Pancreas (tissue), 10 donors: ENCODE data around the gene CRISPLD2. TPM values are rescaled to one million over a fixed set of nuclear protein-coding genes. Genes with fewer than 3 reads are reported as not detected.
"Not testable (repeated sequence)": the region's sequence is repeated elsewhere in the genome, so short reads cannot be mapped to it uniquely, and the experiment has no call there.

Experiments used
- ATAC-seq, 4 donors: fragments of 200-7000 bp; cut with Tn5 transposase; one replicate each; pipeline versions ENCODE4 v1.8.0 to v1.9.1; 2020; ENCODE audit warnings: mild to moderate bottlenecking in 4 of 4, moderate library complexity in 4 of 4
- DNase-seq, 6 donors: peaks; one replicate each; pipeline ENCODE4 v3.0.0-alpha.2; 2020
- FAIRE-seq: peaks from 2 replicates; lab custom pipeline; 2012; peaks lifted over from hg19 to GRCh38; lab: Jason Lieb, UNC
- H3K27ac ChIP-seq, 4 donors: fragments of 200-600 bp; sonication (generic); 1 replicate in 3 of 4; 2 replicates in 1 of 4; pipeline versions ENCODE4 v1.5.0 to v1.8.0; 2020
- H3K27me3 ChIP-seq, 4 donors: fragments of 200-600 bp; one replicate each; pipeline ENCODE4 v1.8.0; 2021
- H3K36me3 ChIP-seq, 3 donors: fragments of 200-600 bp; sonication (generic) in 1 of 3; one replicate each; pipeline versions ENCODE4 v1.5.0 to v1.8.0; 2020 to 2021
- H3K4me1 ChIP-seq, 3 donors: fragments of 200-600 bp; one replicate each; pipeline ENCODE4 v1.8.0; 2021
- H3K4me3 ChIP-seq, 4 donors: fragments of 200-600 bp; sonication (generic) in 2 of 4; one replicate each; pipeline versions ENCODE4 v1.5.0 to v1.8.0; 2020 to 2021
- H3K9me3 ChIP-seq, 4 donors: fragments of 200-600 bp; one replicate each; pipeline ENCODE4 v1.8.0; 2021
- CTCF ChIP-seq, 4 donors: fragments of 200-600 bp; sonication (generic) in 3 of 4; IDR thresholded peaks; one replicate each; pipeline versions ENCODE4 v1.5.0 to v1.8.0; 2021; ENCODE audit warnings: antibody characterized with exemption in 4 of 4
- WGBS, 2 donors: extraction: QIAGEN DNeasy Blood & Tissue Kit; methylation state at CpG; one replicate each; pipeline ENCODE4 v1.1.7; 2013; 5-methylcytosine and 5-hydroxymethylcytosine counted together
- intact Hi-C, 3 donors: fragments of 100-400 bp; cut with DNase I; formaldehyde crosslinking; loops; one replicate each; pipeline versions ENCODE4 v1.11.1 to v1.14.2; 2022
- polyA plus RNA-seq, 2 donors: library from polyadenylated mRNA; stranded (reverse); fragments of 200-250 nt; gene quantifications; one replicate each; pipeline ENCODE4 v1.2.3, GENCODE V29; 2013
- total RNA-seq, 6 donors: library from RNA; stranded (reverse); fragmentation: NEBNext Ultra II Directional in 4 of 6; extraction: Animal tissue kit (Norgen Biotek cat#: 25700) in 4 of 6; gene quantifications; one replicate each; pipeline versions ENCODE4 v1.2.1 to v1.2.4, GENCODE V29; 2021 to 2023
- donor health status: healthy with polysubstance abuse.
- donor health status: DM: no; HTN: no; CAD: no; lungs with moderate emphysema.
- donor health status: DM: no; HTN: no; CAD: no.
- donor health status: control.
- donor health status: control.
- donor health status: Bipolar disorder and iron deficiency.
- donor health status: DM: yes; HTN: yes; CAD: no.
- donor health status: DM: no; HTN: no; CAD: no.
- donor health status: DM: no; HTN: no; CAD: no.
- donor health status: DM: yes; HTN: yes; CAD: no.

CRISPLD2 gene
- total and polyA plus RNA-seq, 8 donors: 4.1 to 40.2 (median 14.1) TPM

DNA sequence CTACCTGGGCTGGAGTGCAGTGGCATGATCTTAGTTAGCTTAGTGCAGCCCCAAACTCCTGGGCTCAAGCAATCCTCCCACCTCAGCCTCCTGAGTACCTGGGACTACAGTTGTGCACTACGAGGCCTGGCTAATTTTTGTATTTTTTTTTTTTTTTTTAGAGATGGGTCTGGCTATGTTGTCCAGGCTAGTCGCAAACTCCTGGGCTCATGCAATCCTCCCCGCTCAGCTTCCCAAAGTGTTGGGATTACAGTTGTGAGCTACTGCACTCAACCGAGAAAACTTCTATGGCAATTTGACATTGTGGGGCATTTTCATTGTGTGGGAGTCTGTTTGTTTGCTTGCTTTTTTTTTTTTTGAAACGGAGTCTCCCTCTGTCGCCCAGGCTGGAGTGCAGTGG, 30.0 kb downstream of the CRISPLD2 start:
- Histone ChIP-seq H3K27ac (no peak overlapping the region), H3K4me3 (no peak overlapping the region), H3K36me3 (no peaks in the 10 kb centered on the region), H3K4me1 (no peaks in the 10 kb centered on the region), H3K27me3 (no peaks in the 10 kb centered on the region), H3K9me3 (no peaks in the 10 kb centered on the region)
- DNase-seq: no peak
- no peak for FAIRE-seq
- TF ChIP-seq CTCF (IDR thresholded peaks at IDR 0.05): no peak
- WGBS, 2 donors: 81 to 92% methylated on average over 6 of the region's 6 CpGs
- intact Hi-C loops: no loop called here
- ATAC-seq: no peak

GRCh38 chr16:84850714-84851113, 30.9 kb downstream of the CRISPLD2 start:
- WGBS, 2 donors: 84 to 94% methylated on average over 6 of the region's 6 CpGs
- Histone ChIP-seq H3K9me3 (no peaks in the 10 kb centered on the region), H3K27me3 (no peaks in the 10 kb centered on the region), H3K27ac (no peak overlapping the region), H3K4me3 (no peak overlapping the region), H3K4me1 (no peaks in the 10 kb centered on the region), H3K36me3 (no peaks in the 10 kb centered on the region)
- ATAC-seq (no peak), FAIRE-seq (no peak), DNase-seq (peak in 1 of 6 donors; percentile 1)
- intact Hi-C loops: no loop called here
- no peak for TF ChIP-seq CTCF (IDR thresholded peaks at IDR 0.05)

DNA sequence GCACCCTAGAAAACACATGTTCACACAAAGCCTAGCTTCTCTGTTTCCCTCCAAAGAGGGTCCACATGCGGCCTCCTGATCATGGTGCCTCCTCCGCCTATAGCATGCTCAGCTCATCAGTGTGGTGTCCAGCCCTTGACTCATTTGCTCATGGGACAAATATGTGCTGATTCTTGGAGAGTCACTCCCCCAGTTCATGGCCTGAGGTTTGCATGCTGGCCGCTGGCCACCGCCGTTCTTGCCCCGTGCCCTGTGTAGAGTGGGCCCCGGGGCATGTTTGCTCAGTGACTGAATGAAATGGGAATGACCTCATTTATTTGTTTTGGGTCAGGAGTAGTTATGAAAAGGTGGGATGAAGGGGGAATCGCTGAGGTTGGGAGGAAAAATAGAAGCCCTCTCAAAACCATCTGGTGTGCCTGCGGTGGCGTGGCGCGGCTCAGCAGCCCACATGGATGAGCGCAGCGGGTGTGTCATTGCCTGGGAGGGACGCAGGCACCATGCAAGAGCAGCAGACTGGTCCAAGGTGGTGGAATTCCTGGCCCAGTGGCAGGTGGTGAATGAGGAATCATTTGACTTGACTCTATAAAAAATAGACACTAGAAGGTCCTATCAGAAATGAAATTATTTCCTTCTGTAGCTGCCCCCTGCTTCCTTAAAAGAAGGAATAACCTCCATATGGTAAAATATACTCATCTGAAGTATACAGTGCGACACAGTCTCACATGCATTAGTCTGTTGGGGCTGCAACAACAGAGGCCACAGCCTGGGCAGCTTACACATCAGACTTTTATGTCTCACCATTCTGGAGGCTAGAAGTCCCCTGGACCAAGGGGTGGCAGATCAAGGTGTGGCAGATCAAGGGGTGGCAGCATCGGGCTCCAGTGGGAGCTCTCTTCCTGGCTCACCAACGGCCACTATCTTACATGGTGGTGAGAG, 31.7 kb downstream of the CRISPLD2 start:
- 62% methylated on average over 18 of the region's 18 CpGs for WGBS, 2 donors
- Histone ChIP-seq H3K27ac (no peak overlapping the region), H3K4me1 (no peaks in the 10 kb centered on the region), H3K9me3 (no peaks in the 10 kb centered on the region), H3K36me3 (no peaks in the 10 kb centered on the region), H3K4me3 (no peak overlapping the region), H3K27me3 (no peaks in the 10 kb centered on the region)
- intact Hi-C loops: no loop called here
- FAIRE-seq (no peak), DNase-seq (peak in 1 of 6 donors; percentile 17), ATAC-seq (peak in 3 of 4 donors; percentile 56 to 85 (median 79))
- no peak for TF ChIP-seq CTCF (IDR thresholded peaks at IDR 0.05)

DNA sequence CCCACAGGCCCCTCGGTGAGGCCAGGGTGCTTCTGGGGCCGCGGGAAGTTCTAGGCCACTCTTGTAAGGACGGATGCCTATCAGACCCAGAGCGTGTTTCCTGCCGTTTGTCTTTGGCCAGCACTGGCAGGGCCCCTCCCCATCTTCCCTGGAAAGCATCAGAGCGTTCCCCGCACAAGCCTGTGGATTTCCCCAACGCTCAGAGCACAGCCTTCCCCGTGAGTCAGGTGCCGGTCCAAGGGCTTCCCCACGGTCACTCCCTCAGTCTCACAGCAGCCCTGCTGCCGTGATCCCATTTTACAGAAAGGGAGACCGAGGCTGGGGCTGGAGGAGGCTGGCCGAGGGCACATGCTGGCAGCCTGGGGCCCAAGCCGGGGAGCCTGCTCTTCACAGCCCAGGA, 33.7 kb downstream of the CRISPLD2 start:
- intact Hi-C loops: no loop called here
- no peaks in the 10 kb centered on the region for H3K9me3 ChIP-seq
- 68% methylated on average over 16 of the region's 16 CpGs for WGBS, 2 donors
- no peak overlapping the region for H3K27ac ChIP-seq
- no peak for ATAC-seq
- FAIRE-seq: no peak
- no peaks in the 10 kb centered on the region for H3K27me3 ChIP-seq
- no peak for TF ChIP-seq CTCF (IDR thresholded peaks at IDR 0.05)
- H3K4me1 ChIP-seq: no peaks in the 10 kb centered on the region
- DNase-seq: peak in 1 of 6 donors; percentile 14
- H3K36me3 ChIP-seq: no peaks in the 10 kb centered on the region
- no peak overlapping the region for H3K4me3 ChIP-seq

DNA sequence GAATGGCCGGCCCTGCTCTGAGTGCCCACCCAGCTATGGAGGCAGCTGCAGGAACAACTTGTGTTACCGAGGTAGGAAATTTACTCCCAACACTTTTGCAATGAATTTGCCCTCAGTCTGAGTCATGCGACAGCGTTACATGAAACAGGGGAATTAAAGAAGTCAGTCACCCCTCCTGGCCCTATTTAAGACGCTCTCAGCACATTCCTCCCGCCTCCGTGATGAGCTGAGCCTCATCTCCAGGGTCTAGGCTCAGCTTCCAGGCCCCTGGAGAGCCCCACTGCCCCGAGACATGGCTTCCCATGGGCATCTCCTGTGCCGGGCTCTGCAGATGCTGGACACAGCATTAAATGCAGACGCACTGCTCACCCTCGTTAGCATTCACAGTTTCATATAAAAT, 35.0 kb downstream of the CRISPLD2 start:
- Histone ChIP-seq H3K4me1 (no peaks in the 10 kb centered on the region), H3K27ac (no peak overlapping the region), H3K9me3 (no peaks in the 10 kb centered on the region), H3K4me3 (no peak overlapping the region), H3K27me3 (no peaks in the 10 kb centered on the region), H3K36me3 (no peaks in the 10 kb centered on the region)
- 77 to 84% methylated on average over 11 of the region's 11 CpGs for WGBS, 2 donors
- FAIRE-seq (no peak), ATAC-seq (no peak), DNase-seq (peak in 1 of 6 donors; percentile 14)
- TF ChIP-seq CTCF (IDR thresholded peaks at IDR 0.05): no peak
- intact Hi-C loops: no loop called here

DNA sequence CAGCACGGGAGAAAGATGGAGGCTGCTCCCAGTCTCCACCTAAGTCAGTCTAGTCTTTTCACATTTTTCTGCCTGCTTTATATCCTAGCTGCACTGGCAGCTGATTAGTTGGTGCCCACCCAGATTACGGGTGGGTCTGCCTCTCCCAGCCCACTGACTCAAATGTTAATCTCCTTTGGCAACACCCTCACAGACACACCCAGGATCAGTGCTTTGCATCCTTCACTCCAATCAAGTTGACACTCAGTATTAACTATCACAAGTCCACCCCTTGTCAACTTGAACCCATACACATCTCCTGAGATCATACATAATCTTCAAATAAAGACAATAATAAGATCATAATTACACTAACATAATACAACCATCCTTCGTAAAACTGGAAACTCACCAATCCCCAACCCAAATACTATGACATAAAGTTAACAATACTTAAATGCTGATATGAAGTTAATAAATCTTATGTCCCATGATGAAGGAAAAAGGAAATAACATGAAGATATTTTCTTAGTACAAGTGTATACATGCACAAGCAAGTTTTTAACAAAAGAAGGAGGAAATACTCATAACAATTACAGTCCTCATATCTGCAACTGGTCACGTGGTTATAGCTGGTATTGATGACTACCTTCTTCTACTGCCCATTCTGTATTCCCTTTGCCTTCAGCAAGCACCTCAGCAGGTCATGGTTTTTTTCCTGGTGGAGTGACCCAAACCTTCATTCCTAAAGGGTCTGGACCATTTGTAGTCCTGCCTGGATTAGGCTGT, 35.8 kb downstream of the CRISPLD2 start:
- H3K9me3 ChIP-seq, H3K4me3 ChIP-seq, H3K27ac ChIP-seq, DNase-seq, ATAC-seq, H3K36me3 ChIP-seq, FAIRE-seq, H3K4me1 ChIP-seq, intact Hi-C loops, H3K27me3 ChIP-seq: not testable (repeated sequence)
- 74 to 80% methylated on average over 4 of the region's 4 CpGs for WGBS, 2 donors

- H3K36me3 ChIP-seq, H3K27me3 ChIP-seq, H3K27ac ChIP-seq, FAIRE-seq, DNase-seq, intact Hi-C loops, H3K4me3 ChIP-seq, H3K9me3 ChIP-seq, H3K4me1 ChIP-seq, ATAC-seq: not testable (repeated sequence)
- 84 to 95% methylated on average over 3 of the region's 3 CpGs for WGBS, 2 donors
These were observed 36.4 kb downstream of the CRISPLD2 start for GRCh38 chr16:84856203-84856581.
